ENCODE results near the gene APIP. TPM values are rescaled to one million over a fixed set of nuclear protein-coding genes. Genes with fewer than 3 reads are reported as not detected.

The APIP gene
- total RNA-seq, 1 donor from 2014 or later, result 35.8 TPM

- no peak for DNase-seq (ENCODE audit: low read depth)
Measured at GRCh38 chr11:34843271-34843670, 72.9 kb downstream of the APIP start.

GRCh38 chr11:34840736-34841386 is 75.3 kb downstream of the APIP start:
- peak; percentile 42 for DNase-seq (ENCODE audit: low read depth)

- DNase-seq (ENCODE audit: low read depth), result no peak
Measured at GRCh38 chr11:34839969-34840368, 76.2 kb downstream of the APIP start.

GRCh38 chr11:34836958-34837856 is 79.0 kb downstream of the APIP start:
- peak; percentile 20 for DNase-seq (ENCODE audit: low read depth)

GRCh38 chr11:34833602-34834001 is 82.6 kb downstream of the APIP start:
- DNase-seq (ENCODE audit: low read depth), result no peak

Other genes starting within 250 kb of the APIP start
- 52.1 and 67.6 TPM in 2 replicates for gene PDHX, start 239 bp upstream of the APIP start, total RNA-seq
- 259 and 461 TPM in 2 replicates for gene CD44, start 222.8 kb upstream of the APIP start, total RNA-seq

Data from renal cortical epithelial cell (primary cell).